Measurements from ENCODE around the gene ZDHHC24.

DNA sequence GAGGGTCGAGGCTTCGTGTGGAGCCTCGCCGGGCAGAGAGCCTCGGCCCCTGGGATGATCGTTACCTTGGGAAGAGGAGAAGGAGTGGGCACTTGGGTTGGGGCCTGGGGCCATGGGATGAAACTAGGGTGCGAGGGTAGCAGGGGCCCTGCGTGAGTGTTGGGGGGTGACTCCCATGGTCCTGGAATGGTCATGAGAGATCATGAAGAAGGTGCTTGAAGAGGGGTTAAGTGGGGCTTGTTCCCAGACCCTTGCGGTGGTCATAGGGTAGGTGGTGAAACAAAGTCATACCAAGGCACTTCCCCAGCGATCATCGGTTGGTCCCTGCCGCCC lies 47.4 kb upstream of the ZDHHC24 start:
- TF ChIP-seq, protein P1, sequence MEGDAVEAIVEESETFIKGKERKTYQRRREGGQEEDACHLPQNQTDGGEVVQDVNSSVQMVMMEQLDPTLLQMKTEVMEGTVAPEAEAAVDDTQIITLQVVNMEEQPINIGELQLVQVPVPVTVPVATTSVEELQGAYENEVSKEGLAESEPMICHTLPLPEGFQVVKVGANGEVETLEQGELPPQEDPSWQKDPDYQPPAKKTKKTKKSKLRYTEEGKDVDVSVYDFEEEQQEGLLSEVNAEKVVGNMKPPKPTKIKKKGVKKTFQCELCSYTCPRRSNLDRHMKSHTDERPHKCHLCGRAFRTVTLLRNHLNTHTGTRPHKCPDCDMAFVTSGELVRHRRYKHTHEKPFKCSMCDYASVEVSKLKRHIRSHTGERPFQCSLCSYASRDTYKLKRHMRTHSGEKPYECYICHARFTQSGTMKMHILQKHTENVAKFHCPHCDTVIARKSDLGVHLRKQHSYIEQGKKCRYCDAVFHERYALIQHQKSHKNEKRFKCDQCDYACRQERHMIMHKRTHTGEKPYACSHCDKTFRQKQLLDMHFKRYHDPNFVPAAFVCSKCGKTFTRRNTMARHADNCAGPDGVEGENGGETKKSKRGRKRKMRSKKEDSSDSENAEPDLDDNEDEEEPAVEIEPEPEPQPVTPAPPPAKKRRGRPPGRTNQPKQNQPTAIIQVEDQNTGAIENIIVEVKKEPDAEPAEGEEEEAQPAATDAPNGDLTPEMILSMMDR (conservative IDR thresholded peaks at IDR 0.05; ENCODE audit: low read length), result no peak
- no peak for TF ChIP-seq EZH2phosphoT487 (IDR thresholded peaks at IDR 0.05; ENCODE audit: borderline replicate concordance)

All from Loucy (cell line).